ENCODE results near the gene HEATR5B. TPM values are rescaled to one million over a fixed set of nuclear protein-coding genes. Genes with fewer than 3 reads are reported as not detected.

HEATR5B gene
- total and polyA plus RNA-seq, 2 of the 4 experiments (the other 2 are of a cell fraction), result 8.3 to 17.9 TPM

- Histone ChIP-seq H3K4me1 (ENCODE audit: control insufficient read depth, insufficient read depth, low read length) (no peaks in the 10 kb centered on the region), H4K91ac (ENCODE audit: insufficient read depth, low read depth, low read length) (no peak overlapping the region), H2BK120ac (ENCODE audit: low read depth, low read length) (no peak overlapping the region), H3K79me1 (ENCODE audit: low read depth in 1 of 2, low read length in 2 of 2) (no peaks in the 10 kb centered on the region), H2AK5ac (ENCODE audit: low read depth, low read length) (no peak overlapping the region), H2BK15ac (ENCODE audit: low read depth, low read length) (no peak overlapping the region), H3K36me3 (ENCODE audit: control insufficient read depth, insufficient read depth, low read length) (peaks cover 18% of the 10 kb centered on the region), H3K27ac (ENCODE audit: insufficient read depth, low read length) (no peak overlapping the region), H3K4me3 (ENCODE audit: insufficient read depth, low read depth, low read length) (no peak overlapping the region), H3K14ac (replicated peaks; ENCODE audit: low read depth, low read length) (no peak overlapping the region), H3K4me2 (ENCODE audit: low read depth, low read length) (no peak overlapping the region), H3K23ac (ENCODE audit: low read depth, low read length) (no peak overlapping the region), H3K9me1 (ENCODE audit: insufficient read depth, low read length) (no peaks in the 10 kb centered on the region; the same call in 1 of the 2 replicates), H2BK5ac (ENCODE audit: low read depth, low read length, poor library complexity, severe bottlenecking) (no peak overlapping the region), H3K9me3 (ENCODE audit: control insufficient read depth, insufficient read depth, low read length) (no peaks in the 10 kb centered on the region), H3K4ac (ENCODE audit: low read depth, low read length) (no peak overlapping the region), H2AFZ (replicated peaks; ENCODE audit: low read length, poor library complexity) (no peak overlapping the region), H4K20me1 (ENCODE audit: insufficient read depth, low read length) (no peaks in the 10 kb centered on the region), H3K9ac (ENCODE audit: low read depth, low read length) (no peak overlapping the region), H3K56ac (ENCODE audit: extremely low read depth, insufficient read depth, low read length) (no peak overlapping the region), H2BK20ac (ENCODE audit: low read depth, low read length) (no peak overlapping the region), H2AK9ac (replicated peaks; ENCODE audit: low read depth, low read length, poor library complexity) (no peak overlapping the region), H4K8ac (ENCODE audit: low read depth in 2 of 2, low read length in 2 of 2) (no peak overlapping the region), H3K18ac (ENCODE audit: low read depth, low read length) (no peak overlapping the region), H3K27me3 (ENCODE audit: control insufficient read depth, insufficient read depth, low read length) (no peaks in the 10 kb centered on the region), H4K5ac (ENCODE audit: low read depth, low read length) (no peak overlapping the region)
- no peak for ATAC-seq (ENCODE audit: low read depth)
- dilution Hi-C loops (cut with HindIII; ENCODE audit: low sequenced_read_pairs, unreplicated experiment) (no loop called here), in situ Hi-C loops (cut with MboI; ENCODE audit: low sequenced_read_pairs) (no loop called here), intact Hi-C loops (cut with micrococcal nuclease) (no loop called here)
- BruUV-seq (replicated peaks), result no TSS peak
- TF ChIP-seq ELK1 (IDR thresholded peaks at IDR 0.05; ENCODE audit: borderline replicate concordance, low read depth, low read length) (no peak), CEBPB (IDR thresholded peaks at IDR 0.05; ENCODE audit: low read depth, low read length) (no peak), CHD1 (IDR thresholded peaks at IDR 0.05; ENCODE audit: low read depth, low read length) (no peak), MXI1 (IDR thresholded peaks at IDR 0.05; ENCODE audit: borderline replicate concordance, low read depth, low read length) (no peak), USF2 (IDR thresholded peaks at IDR 0.05; ENCODE audit: low read depth, low read length) (no peak), MAZ (IDR thresholded peaks at IDR 0.05; ENCODE audit: borderline replicate concordance, low read depth, low read length) (no peak), SMC3 (IDR thresholded peaks at IDR 0.05; ENCODE audit: low read depth, low read length) (no peak), FOS (IDR thresholded peaks at IDR 0.05; ENCODE audit: low read depth, low read length) (no peak), POLR2A (IDR thresholded peaks at IDR 0.05; ENCODE audit: low read depth, low read length) (no peak), CTCF (conservative IDR thresholded peaks at IDR 0.05; ENCODE audit: low read depth, low read length) (no peak), RAD21 (IDR thresholded peaks at IDR 0.05; ENCODE audit: low read length) (no peak), MAFK (IDR thresholded peaks at IDR 0.05; ENCODE audit: low read depth, low read length) (no peak), RFX5 (IDR thresholded peaks at IDR 0.05; ENCODE audit: low read depth, low read length) (no peak), RCOR1 (IDR thresholded peaks at IDR 0.05; ENCODE audit: insufficient replicate concordance, low read length) (no peak)
- no peak for DNase-seq
- ChIA-PET POLR2A (ENCODE audit: unreplicated experiment) (interaction anchor here (0.5 to 0.7 kb wide), 2 partner anchors 13 to 370 kb away, joined by 3 read pairs; no protein-coding TSS in a partner anchor), CTCF (no interaction called here)
- WGBS, 2 experiments (ENCODE audit: extremely low coverage in 2 of 2, insufficient read length in 1 of 2), result 95% methylated on average over 4 of the region's 5 CpGs; no CpG with 5 or more reads in 1 of the 2 experiments
Observed at GRCh38 chr2:37105150-37105549, 21.0 kb upstream of the HEATR5B start.
